SIG-M5 (cell line): ENCODE measurements around the gene RHBDL1.
"Not testable (repeated sequence)": the region's sequence is repeated elsewhere in the genome, so short reads cannot be mapped to it uniquely, and the experiment has no call there.

Experiments used
- DNase-seq: peaks from one replicate; lab custom pipeline; 2025; lab: John Stamatoyannopoulos, UW

RHBDL1 gene

DNA sequence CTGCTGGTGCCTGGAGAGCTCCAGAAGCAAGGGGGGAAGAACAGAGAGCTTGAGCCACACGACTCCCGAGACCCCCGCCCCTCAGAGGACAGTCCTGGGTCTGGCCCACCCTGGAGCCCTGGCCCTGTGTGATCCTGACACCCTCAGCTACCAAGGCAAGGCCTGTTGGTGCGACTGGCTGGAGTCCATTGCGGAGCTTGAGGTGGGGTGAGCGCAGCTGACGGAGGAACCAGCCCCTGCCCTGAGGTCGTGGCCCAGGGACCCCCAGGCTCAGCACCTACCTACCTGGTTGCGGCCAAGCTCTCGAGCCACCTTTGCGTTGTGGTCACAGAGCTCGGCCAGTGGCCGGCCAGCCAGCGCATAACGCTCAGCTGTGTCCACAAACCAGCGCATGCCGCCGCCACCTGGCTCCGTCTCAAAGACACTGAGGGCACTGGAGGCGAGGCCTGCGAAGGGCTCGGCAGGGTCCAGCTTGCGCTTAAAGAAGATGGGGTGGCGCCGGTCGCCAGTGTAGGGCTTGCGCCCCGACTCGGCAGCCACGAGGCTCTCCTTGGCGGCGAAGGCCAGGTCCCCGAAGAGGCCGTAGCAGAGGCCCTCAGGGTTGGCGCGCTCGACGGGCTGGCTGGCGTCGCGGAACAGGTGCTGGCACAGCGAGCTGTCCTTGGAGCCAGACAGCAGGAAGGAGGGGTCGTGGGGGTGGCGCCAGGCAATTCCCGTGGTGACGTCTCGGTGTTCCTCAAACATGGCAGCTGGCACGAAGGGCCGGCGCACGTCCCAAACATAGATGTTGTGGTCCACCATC is 11.2 kb downstream of the RHBDL1 start:
- no peak for DNase-seq

DNA sequence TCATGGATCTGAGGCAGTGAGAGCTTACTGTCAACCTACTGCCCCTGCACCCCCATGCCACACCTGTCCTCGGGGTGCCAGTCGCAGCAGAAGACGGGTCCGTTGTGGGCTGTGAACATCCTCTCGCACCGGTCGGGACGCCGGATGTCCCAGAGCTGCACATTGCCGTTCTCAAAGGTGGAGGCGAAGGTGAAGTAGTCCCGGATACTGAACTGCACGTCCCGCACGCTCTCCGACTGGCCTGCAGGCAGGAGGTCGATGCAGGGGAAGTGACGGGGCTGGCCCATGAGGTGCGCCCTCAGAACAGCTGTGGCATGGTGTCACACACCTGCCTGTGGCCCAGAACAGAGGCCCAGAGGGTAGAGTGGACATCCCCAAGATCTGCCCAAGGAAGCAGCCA is 12.0 kb downstream of the RHBDL1 start:
- no peak for DNase-seq

DNA sequence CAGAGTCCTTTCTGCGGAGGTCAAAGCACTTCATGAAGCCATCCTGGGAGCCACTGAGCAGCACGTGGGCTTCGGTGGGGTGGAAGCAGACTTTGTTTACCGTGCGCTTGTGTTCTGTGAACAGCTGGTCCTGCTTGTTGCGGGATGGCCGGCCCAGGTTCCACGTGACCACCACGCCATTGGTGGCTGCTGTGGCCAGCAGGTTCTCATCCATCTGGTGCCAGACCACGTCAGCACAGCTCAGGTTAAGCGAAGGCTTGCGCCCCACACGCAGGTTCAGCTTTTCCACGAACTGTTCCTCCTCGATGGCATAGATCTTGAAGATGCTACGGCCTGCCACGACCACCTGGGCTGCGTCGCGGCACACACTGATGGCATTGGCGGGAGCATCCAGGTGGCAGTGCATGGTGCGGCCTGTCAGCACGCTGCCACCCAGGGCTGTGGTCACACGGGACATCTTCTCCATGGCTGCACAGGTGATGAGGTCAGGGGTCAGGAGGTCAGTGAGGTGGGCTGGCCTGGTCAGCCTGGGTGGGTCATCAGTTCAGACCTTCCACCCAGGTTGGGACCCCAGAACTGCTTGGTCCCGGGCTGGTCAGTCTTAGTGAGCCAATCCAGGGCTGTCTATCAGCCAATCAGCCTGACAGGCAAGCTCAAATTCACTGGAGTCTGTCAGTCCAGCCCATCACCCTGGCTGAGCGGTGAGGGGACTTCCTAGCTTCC is 13.9 kb downstream of the RHBDL1 start:
- no peak for DNase-seq

DNA sequence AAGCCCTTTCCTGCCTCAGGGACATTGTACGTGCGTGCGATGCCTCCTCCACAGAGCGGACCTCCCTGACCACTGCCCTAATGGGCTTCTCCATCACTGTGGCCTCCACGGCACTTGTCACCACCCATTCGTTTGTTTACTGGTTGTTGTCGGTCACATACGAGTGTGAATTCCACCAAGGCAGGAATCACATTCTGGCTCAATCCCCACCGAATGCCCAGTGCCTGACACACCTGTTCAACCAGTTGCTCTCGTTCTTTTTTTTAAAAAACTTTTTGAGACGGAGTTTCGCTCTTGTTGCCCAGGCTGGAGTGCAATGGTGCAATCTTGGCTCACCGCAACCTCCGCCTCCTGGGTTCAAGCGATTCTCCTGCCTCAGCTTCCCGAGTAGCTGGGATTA is 15.8 kb downstream of the RHBDL1 start:
- not testable (repeated sequence) for DNase-seq

DNA sequence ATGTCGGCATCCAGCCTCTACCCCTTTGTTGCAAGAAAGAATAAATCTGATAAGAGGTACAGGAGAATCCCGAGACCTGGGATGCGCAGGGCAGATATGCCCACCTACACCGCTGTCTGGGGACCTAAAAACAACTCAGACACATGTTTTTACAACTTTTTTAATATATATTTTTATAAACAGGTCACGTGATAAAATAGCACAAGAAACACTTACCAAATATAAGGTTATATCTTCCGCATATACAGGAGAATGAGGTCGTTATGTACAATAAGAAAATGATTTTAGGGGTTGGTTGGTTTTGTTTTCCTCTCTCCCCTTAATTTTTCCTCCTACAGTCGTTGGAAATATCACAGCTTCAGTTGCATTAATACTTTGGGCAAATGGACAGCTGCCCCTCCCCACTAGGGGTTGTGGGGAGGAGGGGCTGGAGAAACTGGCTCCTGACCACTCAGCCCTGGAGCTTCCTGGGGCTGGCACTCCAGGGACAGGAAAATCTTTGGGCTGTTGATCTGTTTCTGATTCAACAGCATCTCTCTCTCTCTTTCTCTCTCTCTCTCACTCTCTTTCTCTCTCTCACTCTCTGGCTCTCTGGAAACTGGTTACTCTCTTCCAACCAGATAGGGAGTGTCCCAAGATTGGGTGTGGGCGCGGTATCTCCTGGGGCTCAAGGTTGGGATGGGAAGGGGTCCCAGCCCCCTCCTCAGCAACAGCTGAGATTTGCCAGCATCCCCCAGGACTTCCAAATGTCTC is 17.1 kb downstream of the RHBDL1 start:
- no peak for DNase-seq

GRCh38 chr16:693364-693763 is 17.9 kb downstream of the RHBDL1 start:
- no peak for DNase-seq

- no peak for DNase-seq
Measured at GRCh38 chr16:693766-694165, 18.3 kb downstream of the RHBDL1 start.

DNA sequence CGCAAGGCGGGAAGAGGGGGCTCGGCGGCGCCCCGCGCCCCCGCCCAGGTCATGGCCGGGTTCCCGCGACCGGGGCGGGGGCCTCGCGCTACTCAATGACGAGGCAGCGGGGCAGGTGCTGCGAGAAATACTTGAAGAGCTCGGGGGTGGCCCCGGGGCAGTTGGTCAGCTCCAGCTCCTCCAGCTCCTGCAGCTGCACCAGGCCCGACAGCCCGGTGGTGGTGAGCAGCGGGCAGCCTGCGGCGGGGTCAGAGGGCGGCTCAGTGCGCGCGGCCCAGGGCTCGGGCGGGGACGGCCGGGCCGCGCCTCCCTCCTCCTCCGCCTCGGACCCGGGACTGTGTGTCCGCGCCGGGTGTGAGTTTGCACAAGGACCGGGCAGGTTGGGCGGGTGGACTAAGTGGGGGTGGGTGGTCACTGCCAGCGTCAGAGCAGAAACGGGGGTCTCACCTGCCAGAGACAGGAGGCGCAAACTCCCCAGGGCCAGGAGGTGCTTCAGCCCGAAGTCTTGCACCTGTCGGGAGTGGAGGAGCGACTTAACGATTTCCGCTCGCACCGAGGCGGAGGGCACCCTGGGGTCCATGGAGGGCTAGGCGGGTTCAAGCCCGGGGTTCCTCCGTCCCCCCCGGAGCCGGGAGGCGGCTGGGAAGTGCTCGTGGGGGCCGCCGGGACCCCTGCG is 18.9 kb downstream of the RHBDL1 start:
- DNase-seq, result no peak

DNA sequence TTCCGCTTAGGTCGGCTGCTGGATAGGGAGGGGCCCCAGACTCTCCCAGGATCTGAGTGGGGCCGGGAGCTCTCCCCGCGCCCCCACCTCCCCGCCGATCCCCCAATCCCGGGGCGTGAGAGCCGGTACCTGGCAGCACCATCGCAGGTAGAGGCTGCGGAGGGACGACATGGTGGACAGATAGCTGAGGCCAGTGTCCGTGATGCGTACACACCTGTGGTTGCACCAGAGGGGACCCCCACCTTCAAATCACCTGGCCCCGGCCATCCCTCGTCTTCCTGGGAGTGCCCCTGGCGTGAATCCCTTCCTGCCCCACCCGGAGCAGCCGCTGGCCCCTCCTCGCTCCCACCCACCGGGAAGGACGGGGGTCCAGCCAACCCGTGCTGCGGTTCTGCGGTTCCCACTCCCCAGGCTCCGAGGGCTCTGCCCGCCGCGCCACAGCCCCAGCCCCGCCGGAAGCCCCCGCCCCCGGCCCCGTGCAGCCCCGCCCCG is 19.4 kb downstream of the RHBDL1 start:
- DNase-seq, result no peak

GRCh38 chr16:695355-696089 is 20.1 kb downstream of the RHBDL1 start:
- DNase-seq, result no peak

- DNase-seq, result no peak
Measured at GRCh38 chr16:698911-699671, 23.6 kb downstream of the RHBDL1 start.

GRCh38 chr16:700684-701584 is 25.5 kb downstream of the RHBDL1 start:
- no peak for DNase-seq

- DNase-seq, result no peak
Measured at GRCh38 chr16:702341-702740, 26.9 kb downstream of the RHBDL1 start.

DNA sequence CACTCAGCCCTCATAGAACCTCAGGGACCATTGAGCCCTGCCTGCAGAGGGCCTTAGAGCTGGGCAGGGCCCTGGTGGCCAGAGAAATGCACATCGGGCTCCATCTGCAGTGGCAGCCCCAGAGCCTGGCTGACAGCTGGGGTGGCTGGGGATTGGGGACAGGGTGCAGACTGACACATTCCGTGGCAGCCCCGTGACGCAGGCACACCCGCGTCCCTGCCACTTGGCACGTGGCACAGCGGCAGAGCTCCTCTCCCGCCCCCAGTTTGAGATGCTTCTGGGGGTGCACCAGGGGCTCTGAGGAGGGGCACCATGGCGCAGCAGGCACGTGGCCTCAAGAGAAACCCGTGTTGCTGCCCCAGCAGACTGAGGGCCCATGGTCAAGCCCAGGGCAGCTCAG is 27.9 kb downstream of the RHBDL1 start:
- no peak for DNase-seq

GRCh38 chr16:704047-704446 is 28.6 kb downstream of the RHBDL1 start:
- no peak for DNase-seq

- DNase-seq, result no peak
Measured at GRCh38 chr16:704552-705380, 29.3 kb downstream of the RHBDL1 start.

- no peak for DNase-seq
Measured at GRCh38 chr16:705431-706188, 30.1 kb downstream of the RHBDL1 start, which contains the start of gene FBXL16. Gene FBXL16, minus strand, starts transcription at chr16:705801. Its CDS starts 8,396 bp downstream, at chr16:697405.
